Measurements from ENCODE around the gene CALML3. TPM values are rescaled to one million over a fixed set of nuclear protein-coding genes. Genes with fewer than 3 reads are reported as not detected.

CALML3 gene
- polyA plus RNA-seq, 6 donors from 2014 or later: not detected

- H3K36me3 Mint-ChIP-seq: no peaks in the 10 kb centered on the region
- H3K27ac Mint-ChIP-seq: peak overlapping the region in 1 of 6 donors; percentile 78
- H3K4me1 Mint-ChIP-seq: peaks cover 0 to 3% (median 0%) of the 10 kb centered on the region in 3 donors
- peaks cover 0 to 3% (median 0%) of the 10 kb centered on the region in 3 donors for H3K27me3 Mint-ChIP-seq
- H3K4me3 Mint-ChIP-seq: peak overlapping the region in 1 of 8 donors; percentile 42
- ATAC-seq (ENCODE audit: low read depth in 2 of 2): no peak
- no peak for DNase-seq
- H3K9me3 Mint-ChIP-seq: no peaks in the 10 kb centered on the region
Observed at GRCh38 chr10:5529702-5530411, 5.1 kb downstream of the CALML3 start.

- H3K27me3 Mint-ChIP-seq: peaks cover 0 to 3% (median 0%) of the 10 kb centered on the region in 3 donors
- no peak overlapping the region for H3K4me3 Mint-ChIP-seq
- H3K9me3 Mint-ChIP-seq: no peaks in the 10 kb centered on the region
- H3K36me3 Mint-ChIP-seq: no peaks in the 10 kb centered on the region
- peak overlapping the region in 2 of 6 donors; percentile 14 to 78 for H3K27ac Mint-ChIP-seq
- ATAC-seq (ENCODE audit: low read depth in 2 of 2) (no peak), DNase-seq (no peak)
- peaks cover 0 to 3% (median 0%) of the 10 kb centered on the region in 3 donors for H3K4me1 Mint-ChIP-seq
Observed at GRCh38 chr10:5530412-5530806, 5.6 kb downstream of the CALML3 start.

- ATAC-seq (ENCODE audit: low read depth in 2 of 2): no peak
- Mint-ChIP-seq H3K4me3 (peak overlapping the region in 2 of 8 donors; percentile 14 to 60), H3K36me3 (no peaks in the 10 kb centered on the region), H3K4me1 (peaks cover 0 to 3% (median 0%) of the 10 kb centered on the region in 3 donors), H3K9me3 (no peaks in the 10 kb centered on the region), H3K27ac (no peak overlapping the region), H3K27me3 (peaks cover 0 to 3% (median 0%) of the 10 kb centered on the region in 3 donors)
- DNase-seq: no peak
Observed at GRCh38 chr10:5530846-5531557, 6.2 kb downstream of the CALML3 start.

- H3K27ac Mint-ChIP-seq: no peak overlapping the region
- peaks cover 0 to 3% (median 0%) of the 10 kb centered on the region in 3 donors for H3K27me3 Mint-ChIP-seq
- no peaks in the 10 kb centered on the region for H3K36me3 Mint-ChIP-seq
- no peaks in the 10 kb centered on the region for H3K9me3 Mint-ChIP-seq
- no peak overlapping the region for H3K4me3 Mint-ChIP-seq
- DNase-seq (no peak), ATAC-seq (ENCODE audit: low read depth in 2 of 2) (no peak)
- peaks cover 0 to 3% (median 0%) of the 10 kb centered on the region in 3 donors for H3K4me1 Mint-ChIP-seq
Observed at GRCh38 chr10:5531558-5532306, 7.0 kb downstream of the CALML3 start.

GRCh38 chr10:5532307-5532605 is 7.5 kb downstream of the CALML3 start:
- Mint-ChIP-seq H3K36me3 (no peaks in the 10 kb centered on the region), H3K4me3 (no peak overlapping the region), H3K27me3 (peaks cover 0 to 3% (median 0%) of the 10 kb centered on the region in 3 donors), H3K4me1 (peaks cover 0 to 3% (median 0%) of the 10 kb centered on the region in 3 donors), H3K9me3 (no peaks in the 10 kb centered on the region), H3K27ac (no peak overlapping the region)
- ATAC-seq (ENCODE audit: low read depth in 2 of 2) (no peak), DNase-seq (no peak)

GRCh38 chr10:5532618-5533097 is 7.9 kb downstream of the CALML3 start:
- no peak overlapping the region for H3K27ac Mint-ChIP-seq

GRCh38 chr10:5533098-5533731 is 8.5 kb downstream of the CALML3 start:
- H3K27ac Mint-ChIP-seq: no peak overlapping the region
- DNase-seq (no peak), ATAC-seq (ENCODE audit: low read depth in 2 of 2) (no peak)
- no peaks in the 10 kb centered on the region for H3K9me3 Mint-ChIP-seq
- H3K4me3 Mint-ChIP-seq: peak overlapping the region in 1 of 8 donors; percentile 48
- no peaks in the 10 kb centered on the region for H3K36me3 Mint-ChIP-seq
- peaks cover 0 to 3% (median 0%) of the 10 kb centered on the region in 3 donors for H3K4me1 Mint-ChIP-seq
- H3K27me3 Mint-ChIP-seq: peaks cover 0 to 8% (median 7%) of the 10 kb centered on the region in 3 donors

More at GRCh38 chr10:5532618-5533097, 7.9 kb downstream of the CALML3 start:
- DNase-seq (no peak), ATAC-seq (ENCODE audit: low read depth in 2 of 2) (no peak)
- Mint-ChIP-seq H3K9me3 (no peaks in the 10 kb centered on the region), H3K4me3 (peak overlapping the region in 1 of 8 donors; percentile 48), H3K4me1 (peaks cover 0 to 3% (median 0%) of the 10 kb centered on the region in 3 donors), H3K36me3 (no peaks in the 10 kb centered on the region), H3K27me3 (peaks cover 0 to 3% (median 1%) of the 10 kb centered on the region in 3 donors)

- no peak for DNase-seq
- no peaks in the 10 kb centered on the region for H3K9me3 Mint-ChIP-seq
- peaks cover 0 to 17% (median 5%) of the 10 kb centered on the region in 3 donors for H3K27me3 Mint-ChIP-seq
- H3K36me3 Mint-ChIP-seq: no peaks in the 10 kb centered on the region
- H3K4me3 Mint-ChIP-seq: no peak overlapping the region
- peaks cover 0 to 4% (median 0%) of the 10 kb centered on the region in 3 donors for H3K4me1 Mint-ChIP-seq
- peak overlapping the region in 1 of 6 donors; percentile 32 for H3K27ac Mint-ChIP-seq
- ATAC-seq (ENCODE audit: low read depth in 2 of 2): no peak
Observed at GRCh38 chr10:5534051-5534821, 9.5 kb downstream of the CALML3 start.

- Mint-ChIP-seq H3K9me3 (peaks cover 0 to under 1% (median 0%) of the 10 kb centered on the region in 7 donors), H3K27ac (peak overlapping the region in 1 of 6 donors; percentile 32), H3K36me3 (no peaks in the 10 kb centered on the region), H3K4me3 (no peak overlapping the region), H3K4me1 (peaks cover 0 to 6% (median 0%) of the 10 kb centered on the region in 3 donors), H3K27me3 (peaks cover 0 to 17% (median 9%) of the 10 kb centered on the region in 3 donors)
- ATAC-seq (ENCODE audit: low read depth in 2 of 2): no peak
- no peak for DNase-seq
Observed at GRCh38 chr10:5534880-5535856, 10.4 kb downstream of the CALML3 start.

- Mint-ChIP-seq H3K27ac (peak overlapping the region in 1 of 6 donors; percentile 66), H3K4me3 (no peak overlapping the region), H3K27me3 (peaks cover 0 to 17% (median 9%) of the 10 kb centered on the region in 3 donors), H3K9me3 (peaks cover 0 to 14% (median 0%) of the 10 kb centered on the region in 7 donors), H3K36me3 (no peaks in the 10 kb centered on the region), H3K4me1 (peaks cover 0 to 6% (median 0%) of the 10 kb centered on the region in 3 donors)
- ATAC-seq (ENCODE audit: low read depth in 2 of 2) (no peak), DNase-seq (no peak)
Observed at GRCh38 chr10:5536486-5537081, 11.8 kb downstream of the CALML3 start.

- no peak for ATAC-seq (ENCODE audit: low read depth in 2 of 2)
- Mint-ChIP-seq H3K4me3 (no peak overlapping the region), H3K4me1 (peaks cover 0 to 3% (median 0%) of the 10 kb centered on the region in 3 donors), H3K27ac (no peak overlapping the region), H3K9me3 (peaks cover 0 to 25% (median 5%) of the 10 kb centered on the region in 7 donors), H3K36me3 (peaks cover 0 to 8% of the 10 kb centered on the region in 2 donors), H3K27me3 (peaks cover 0 to 17% (median 9%) of the 10 kb centered on the region in 3 donors)
- no peak for DNase-seq
Observed at GRCh38 chr10:5537684-5538083, 12.9 kb downstream of the CALML3 start.
